HepG2 (cell line): ENCODE measurements around the gene GH2. TPM values are rescaled to one million over a fixed set of nuclear protein-coding genes. Genes with fewer than 3 reads are reported as not detected.

ENCODE experiments used
- AGO1 ChIP-seq: fragments of 200-400 bp; formaldehyde crosslinking; IDR thresholded peaks from 2 replicates; pipeline ENCODE4 v1.6.1; 2017; ENCODE audit warnings: mild to moderate bottlenecking, low read depth, low read length, moderate library complexity; ENCODE audit not compliant: poor library complexity, severe bottlenecking
- AGO2 ChIP-seq: fragments of 200-400 bp; formaldehyde crosslinking; optimal IDR thresholded peaks from 2 replicates; pipeline ENCODE3; 2017; ENCODE audit warnings: mild to moderate bottlenecking, low read depth, low read length, moderate library complexity
- GABPA ChIP-seq, 2 experiments: IDR thresholded peaks; 2 replicates each; pipeline ENCODE4 v1.6.1; 2011 to 2016; ENCODE audit warnings: low read depth in 2 of 2, low read length in 1 of 2, missing biosample characterization in 1 of 2, missing genetic modification characterization in 1 of 2
- MAFG ChIP-seq: sonication (generic); formaldehyde crosslinking; IDR thresholded peaks from 2 replicates; pipeline ENCODE4 v1.5.1; 2020; ENCODE audit warnings: mild to moderate bottlenecking, missing genetic modification reagents
- PREB ChIP-seq: sonication (generic); formaldehyde crosslinking; IDR thresholded peaks from 2 replicates; pipeline ENCODE4 v1.4.0; 2020; ENCODE audit warnings: missing genetic modification reagents
- REL ChIP-seq: sonication (generic); formaldehyde crosslinking; conservative IDR thresholded peaks from 2 replicates; pipeline ENCODE4 v1.8.0; 2022; ENCODE audit warnings: mild to moderate bottlenecking, missing genetic modification reagents, moderate library complexity
- RELA ChIP-seq: sonication (generic); formaldehyde crosslinking; IDR thresholded peaks from 2 replicates; pipeline ENCODE4 v1.4.0; 2020; ENCODE audit warnings: missing genetic modification reagents
- SNAPC4 ChIP-seq: sonication (generic); formaldehyde crosslinking; IDR thresholded peaks from 2 replicates; pipeline ENCODE4 v1.4.0; 2020; ENCODE audit warnings: mild to moderate bottlenecking, missing genetic modification reagents
- ZFP1 ChIP-seq: IDR thresholded peaks from 2 replicates; pipeline ENCODE4 v1.6.1; 2016
- ZIK1 ChIP-seq: sonication (generic); formaldehyde crosslinking; IDR thresholded peaks from 2 replicates; pipeline ENCODE4 v1.5.0; 2020; ENCODE audit warnings: mild to moderate bottlenecking, low read depth, missing genetic modification reagents, borderline replicate concordance
- ZNF383 ChIP-seq: sonication (generic); formaldehyde crosslinking; IDR thresholded peaks from 2 replicates; pipeline ENCODE4 v1.4.0; 2020; ENCODE audit warnings: missing genetic modification reagents, mild to moderate bottlenecking, borderline replicate concordance
- ZNF747 ChIP-seq: sonication (generic); formaldehyde crosslinking; IDR thresholded peaks from 2 replicates; pipeline ENCODE4 v1.8.1; 2023; ENCODE audit warnings: missing genetic modification reagents, mild to moderate bottlenecking, borderline replicate concordance
- polyA plus RNA-seq, 8 experiments: library from polyadenylated mRNA; depleted of rRNA in 3 of 8; stranded (reverse) in 7 of 8; unstranded in 1 of 8; fragments of >200 nt; fragmentation: Illumina TruSeq in 4 of 8; extraction: Trizol in 4 of 8; gene quantifications; 2 replicates each; pipeline versions ENCODE4 v1.2.1 to v1.2.3, GENCODE V29; 2011 to 2016; ENCODE audit warnings: low read depth in 4 of 8, missing spikeins in 1 of 8, mixed read lengths in 1 of 8; ENCODE audit not compliant: insufficient read depth in 1 of 8
- total RNA-seq, 5 experiments: library from RNA; depleted of rRNA; stranded (reverse); fragments of >200 nt; fragmentation: Illumina TruSeq; extraction: Trizol; gene quantifications; 2 replicates each; pipeline ENCODE4 v1.2.3, GENCODE V29; 2016; ENCODE audit warnings: low read depth in 1 of 5
- TF ChIP-seq, protein P1 (sequence below): sonication (generic); formaldehyde crosslinking; IDR thresholded peaks from 2 replicates; pipeline ENCODE4 v1.5.1; 2020; ENCODE audit warnings: missing genetic modification reagents, mild to moderate bottlenecking, borderline replicate concordance
- TF ChIP-seq, protein P2 (sequence below): sonication (generic); formaldehyde crosslinking; IDR thresholded peaks from 2 replicates; pipeline ENCODE4 v1.8.1; 2023; ENCODE audit warnings: missing genetic modification reagents, mild to moderate bottlenecking, borderline replicate concordance
- TF ChIP-seq, protein P3 (sequence below): sonication (generic); formaldehyde crosslinking; IDR thresholded peaks from 2 replicates; pipeline ENCODE4 v1.4.0; 2020; ENCODE audit warnings: missing genetic modification reagents

GH2 gene
- total and polyA plus RNA-seq, 2 of the 13 experiments (the other 11 are each of a cell fraction or from before 2014, with no cell fraction given) = not detected

DNA sequence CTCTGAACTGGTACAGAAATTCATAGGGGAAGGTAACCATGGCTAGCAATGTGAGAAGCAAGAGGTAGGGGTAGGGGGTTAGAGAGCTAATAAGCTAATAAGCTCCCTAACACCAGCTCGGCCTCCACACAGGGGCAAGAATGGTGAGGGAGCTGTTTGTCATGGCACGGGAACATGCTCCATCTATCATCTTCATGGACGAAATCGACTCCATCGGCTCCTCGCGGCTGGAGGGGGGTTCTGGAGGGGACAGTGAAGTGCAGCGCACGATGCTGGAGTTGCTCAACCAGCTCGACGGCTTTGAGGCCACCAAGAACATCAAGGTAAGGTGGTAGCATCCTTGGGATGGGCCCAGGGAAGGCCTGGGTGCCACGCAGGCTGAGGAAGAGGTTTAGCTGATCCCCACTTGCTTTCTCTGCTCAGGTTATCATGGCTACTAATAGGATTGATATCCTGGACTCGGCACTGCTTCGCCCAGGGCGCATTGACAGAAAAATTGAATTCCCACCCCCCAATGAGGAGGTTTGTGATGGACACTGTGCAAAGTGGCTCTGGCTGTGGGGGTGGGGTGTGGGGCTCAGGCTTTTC, 50.7 kb downstream of the GH2 start (continued):
- TF ChIP-seq AGO1 (peak; percentile 25), RELA (CRISPR knock-in tag) (no peak), ZNF383 (CRISPR knock-in tag) (no peak), PREB (CRISPR knock-in tag) (no peak), MAFG (CRISPR knock-in tag) (no peak), REL (no peak), ZFP1 (CRISPR knock-in tag) (no peak), ZNF747 (CRISPR knock-in tag) (no peak), ZIK1 (no peak), AGO2 (peak; percentile 53), SNAPC4 (CRISPR knock-in tag) (no peak), GABPA (IDR thresholded peaks at IDR 0.05; ENCODE audit: low read depth, low read length) (no peak), GABPA (CRISPR knock-in tag; IDR thresholded peaks at IDR 0.05; ENCODE audit: low read depth) (no peak)
- TF ChIP-seq, protein P1, sequence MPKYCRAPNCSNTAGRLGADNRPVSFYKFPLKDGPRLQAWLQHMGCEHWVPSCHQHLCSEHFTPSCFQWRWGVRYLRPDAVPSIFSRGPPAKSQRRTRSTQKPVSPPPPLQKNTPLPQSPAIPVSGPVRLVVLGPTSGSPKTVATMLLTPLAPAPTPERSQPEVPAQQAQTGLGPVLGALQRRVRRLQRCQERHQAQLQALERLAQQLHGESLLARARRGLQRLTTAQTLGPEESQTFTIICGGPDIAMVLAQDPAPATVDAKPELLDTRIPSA (CRISPR knock-in tag) = no peak
- TF ChIP-seq, protein P2, sequence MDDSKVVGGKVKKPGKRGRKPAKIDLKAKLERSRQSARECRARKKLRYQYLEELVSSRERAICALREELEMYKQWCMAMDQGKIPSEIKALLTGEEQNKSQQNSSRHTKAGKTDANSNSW = no peak
- TF ChIP-seq, protein P3, sequence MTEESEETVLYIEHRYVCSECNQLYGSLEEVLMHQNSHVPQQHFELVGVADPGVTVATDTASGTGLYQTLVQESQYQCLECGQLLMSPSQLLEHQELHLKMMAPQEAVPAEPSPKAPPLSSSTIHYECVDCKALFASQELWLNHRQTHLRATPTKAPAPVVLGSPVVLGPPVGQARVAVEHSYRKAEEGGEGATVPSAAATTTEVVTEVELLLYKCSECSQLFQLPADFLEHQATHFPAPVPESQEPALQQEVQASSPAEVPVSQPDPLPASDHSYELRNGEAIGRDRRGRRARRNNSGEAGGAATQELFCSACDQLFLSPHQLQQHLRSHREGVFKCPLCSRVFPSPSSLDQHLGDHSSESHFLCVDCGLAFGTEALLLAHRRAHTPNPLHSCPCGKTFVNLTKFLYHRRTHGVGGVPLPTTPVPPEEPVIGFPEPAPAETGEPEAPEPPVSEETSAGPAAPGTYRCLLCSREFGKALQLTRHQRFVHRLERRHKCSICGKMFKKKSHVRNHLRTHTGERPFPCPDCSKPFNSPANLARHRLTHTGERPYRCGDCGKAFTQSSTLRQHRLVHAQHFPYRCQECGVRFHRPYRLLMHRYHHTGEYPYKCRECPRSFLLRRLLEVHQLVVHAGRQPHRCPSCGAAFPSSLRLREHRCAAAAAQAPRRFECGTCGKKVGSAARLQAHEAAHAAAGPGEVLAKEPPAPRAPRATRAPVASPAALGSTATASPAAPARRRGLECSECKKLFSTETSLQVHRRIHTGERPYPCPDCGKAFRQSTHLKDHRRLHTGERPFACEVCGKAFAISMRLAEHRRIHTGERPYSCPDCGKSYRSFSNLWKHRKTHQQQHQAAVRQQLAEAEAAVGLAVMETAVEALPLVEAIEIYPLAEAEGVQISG (CRISPR knock-in tag) = no peak
